NT2/D1 (cell line): Measurements from ENCODE around the gene CIP2A.

Source experiments
- SUZ12 ChIP-seq: IDR thresholded peaks from 2 replicates; pipeline ENCODE4 v1.6.1; 2011; ENCODE audit not compliant: insufficient read length, insufficient read depth; ENCODE audit errors: extremely low read depth
- YY1 ChIP-seq: IDR thresholded peaks from 2 replicates; pipeline ENCODE4 v1.6.1; 2011; ENCODE audit not compliant: insufficient read length, insufficient read depth
- ZNF274 ChIP-seq: IDR thresholded peaks from 2 replicates; pipeline ENCODE4 v1.6.1; 2011; ENCODE audit warnings: mild to moderate bottlenecking, low read depth, low read length

DNA sequence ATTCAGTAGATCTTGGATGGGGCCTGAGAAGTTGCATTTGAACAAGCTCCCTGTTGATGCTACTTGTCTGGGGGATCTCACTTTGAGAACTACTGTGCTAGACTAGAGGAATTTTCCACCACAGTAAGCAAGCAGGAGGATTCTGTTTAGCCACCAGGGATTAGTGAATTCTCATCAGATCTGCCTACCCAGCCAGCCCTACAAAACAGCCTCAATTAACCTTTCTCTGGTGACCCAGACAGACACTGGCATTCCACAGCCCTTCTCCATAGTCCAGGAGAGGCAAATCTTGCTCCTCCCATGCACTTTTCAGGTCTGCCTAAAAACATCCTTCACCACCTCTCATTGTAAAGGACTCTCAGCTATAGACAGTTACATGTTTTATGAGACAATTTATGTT, 62.1 kb downstream of the CIP2A start:
- TF ChIP-seq SUZ12 (no peak), ZNF274 (no peak), YY1 (no peak)
